GM04504 (cell line): ENCODE data around the gene KRTAP5-3.

Source experiments
- DNase-seq: peaks from one replicate; pipeline ENCODE4 v3.0.0-alpha.2; 2012; ENCODE audit warnings: low read depth

The KRTAP5-3 gene

GRCh38 chr11:1563697-1564534 is 44.3 kb downstream of the KRTAP5-3 start:
- DNase-seq, result no peak

DNA sequence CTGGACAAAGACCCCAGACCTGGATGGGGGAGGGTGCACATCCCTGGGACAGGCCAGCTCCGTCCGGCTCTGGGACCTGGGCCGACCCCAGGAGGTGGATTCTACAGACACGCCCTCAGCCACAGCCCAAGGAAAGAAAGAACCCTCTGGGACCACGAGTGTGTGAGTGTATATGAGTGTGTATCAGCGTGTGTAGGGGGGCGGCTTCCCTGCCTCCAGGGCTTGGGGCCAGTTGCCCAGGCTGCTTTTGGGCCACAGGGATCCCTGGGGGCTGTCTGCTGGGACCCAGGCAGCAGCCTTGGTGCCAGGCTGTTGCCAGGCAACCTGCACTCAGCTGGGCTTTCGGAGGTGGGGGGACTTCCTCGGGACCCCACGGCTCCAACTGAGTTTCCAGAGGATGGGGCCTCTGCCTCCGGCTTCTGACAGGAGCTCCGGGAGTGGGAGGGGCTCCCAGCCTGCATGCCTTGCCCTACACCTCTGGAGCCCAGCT is 45.1 kb downstream of the KRTAP5-3 start:
- DNase-seq, result no peak

DNA sequence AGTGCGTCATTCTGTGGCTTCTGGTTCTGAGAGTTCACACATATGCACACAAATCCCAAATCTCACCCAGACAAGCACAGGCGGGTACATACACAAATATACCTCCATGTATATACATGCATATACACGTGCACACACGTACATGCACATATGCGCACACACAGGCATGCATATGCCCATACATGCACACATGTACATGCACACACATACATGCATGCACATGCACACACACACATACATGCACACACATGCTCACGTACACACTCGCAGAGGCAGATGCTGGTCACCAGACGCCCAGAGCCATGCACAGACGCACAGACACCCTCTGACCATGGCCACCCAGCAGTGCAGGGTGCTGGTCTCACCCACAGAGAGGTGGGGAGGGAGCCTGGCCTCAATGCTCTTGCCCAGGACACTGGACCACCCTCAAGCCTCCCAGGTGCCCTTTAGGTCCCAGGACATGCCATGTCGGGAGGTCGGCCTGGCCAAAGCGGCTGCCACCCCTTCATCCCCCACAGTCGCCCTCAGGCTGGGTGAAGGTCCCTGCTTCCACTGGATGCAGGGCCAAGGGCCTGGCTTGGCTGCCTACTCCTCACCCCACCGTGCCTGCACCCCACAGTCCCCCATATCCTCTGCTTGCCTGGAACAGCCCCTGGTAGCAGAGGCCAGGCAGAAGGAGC is 45.7 kb downstream of the KRTAP5-3 start:
- no peak for DNase-seq

DNA sequence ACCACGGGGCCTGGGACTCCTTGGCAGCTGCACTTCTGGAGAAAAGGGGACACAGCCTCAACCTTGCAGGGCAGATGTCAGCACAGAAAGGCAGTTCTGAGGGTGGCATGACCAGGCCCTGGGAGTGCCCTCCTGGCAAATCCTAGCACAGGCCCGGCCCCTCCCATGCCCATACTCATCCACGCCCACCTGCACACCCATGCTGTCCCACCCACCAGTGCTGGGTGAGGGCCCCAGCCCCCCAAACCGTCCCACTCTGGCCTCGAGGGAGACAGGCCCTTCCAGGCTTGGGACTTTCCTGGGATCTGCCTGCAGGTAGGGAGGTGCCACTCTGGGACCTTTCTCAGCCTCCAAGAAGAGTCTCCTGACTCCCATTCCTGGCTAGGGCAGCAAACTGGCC is 46.3 kb downstream of the KRTAP5-3 start:
- no peak for DNase-seq

DNA sequence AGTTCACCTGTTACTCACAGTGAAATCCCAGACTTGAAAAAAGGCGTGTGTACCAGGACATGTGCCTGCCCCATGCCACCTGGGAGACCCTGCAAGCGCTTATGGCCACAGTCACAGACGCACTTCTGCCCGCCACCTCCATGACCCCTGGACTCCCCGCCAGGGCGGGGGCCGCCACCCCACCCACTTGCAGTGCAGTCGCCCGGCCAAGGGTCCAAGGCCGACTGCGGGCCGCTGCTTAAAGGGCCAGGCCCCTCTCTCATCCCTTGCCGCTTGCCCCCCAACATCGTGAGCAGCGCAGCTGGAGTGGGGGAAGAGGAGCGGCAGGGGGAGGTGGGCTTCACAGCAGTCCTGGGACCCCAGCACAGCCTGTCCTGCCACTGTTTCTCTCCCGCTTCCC is 47.0 kb downstream of the KRTAP5-3 start:
- DNase-seq, result no peak

GRCh38 chr11:1560649-1561251 is 47.5 kb downstream of the KRTAP5-3 start:
- no peak for DNase-seq

GRCh38 chr11:1560002-1560648 is 48.1 kb downstream of the KRTAP5-3 start:
- no peak for DNase-seq

GRCh38 chr11:1559111-1559951 is 48.9 kb downstream of the KRTAP5-3 start:
- peak; percentile 67 for DNase-seq

- no peak for DNase-seq
Measured at GRCh38 chr11:1558775-1559110, 49.5 kb downstream of the KRTAP5-3 start.

DNA sequence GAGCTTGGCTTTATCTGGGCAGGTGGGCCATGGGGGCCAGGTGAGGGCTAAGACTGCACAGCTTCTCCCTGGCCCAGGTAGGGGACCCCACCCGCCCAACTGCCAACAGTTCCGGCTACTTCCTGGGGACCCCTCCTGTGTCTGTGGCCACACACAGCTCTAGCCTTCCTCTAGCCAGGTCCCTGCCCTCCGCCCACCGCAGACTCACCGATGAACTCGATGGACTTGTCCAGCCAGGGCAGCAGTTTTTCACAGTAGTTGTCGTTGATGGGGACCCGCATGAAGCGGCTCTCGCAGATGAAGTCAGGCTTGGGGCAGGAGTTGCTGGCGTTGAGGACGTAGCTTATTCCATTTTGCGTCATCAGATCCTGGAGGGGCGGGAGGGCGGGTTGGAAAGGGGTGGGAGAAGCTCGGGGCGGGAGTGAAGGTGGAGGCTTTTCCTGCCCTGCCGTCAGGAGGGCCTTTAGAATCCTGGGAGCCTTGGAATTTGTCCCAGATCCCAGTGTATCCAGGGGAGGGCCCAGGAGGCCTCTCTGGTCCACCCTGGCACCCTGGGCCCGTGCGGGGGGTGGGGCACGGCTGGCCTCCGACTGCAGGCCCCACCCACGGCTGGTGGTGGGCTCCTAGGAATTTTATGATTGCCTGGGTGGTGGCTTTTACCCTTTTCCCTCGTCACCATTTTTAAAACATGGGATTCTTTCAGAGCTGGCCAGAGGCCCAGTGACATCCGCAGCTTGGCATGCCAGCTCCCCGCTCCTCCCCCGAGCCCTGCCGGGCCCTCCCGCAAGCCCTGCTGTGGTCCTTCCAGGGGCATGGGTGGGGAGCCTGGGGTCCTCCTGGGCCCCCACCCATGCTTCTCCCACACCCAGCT is 50.1 kb downstream of the KRTAP5-3 start:
- peak; percentile 50 for DNase-seq
